ENCODE data around the gene KLF16.

The KLF16 gene

DNA sequence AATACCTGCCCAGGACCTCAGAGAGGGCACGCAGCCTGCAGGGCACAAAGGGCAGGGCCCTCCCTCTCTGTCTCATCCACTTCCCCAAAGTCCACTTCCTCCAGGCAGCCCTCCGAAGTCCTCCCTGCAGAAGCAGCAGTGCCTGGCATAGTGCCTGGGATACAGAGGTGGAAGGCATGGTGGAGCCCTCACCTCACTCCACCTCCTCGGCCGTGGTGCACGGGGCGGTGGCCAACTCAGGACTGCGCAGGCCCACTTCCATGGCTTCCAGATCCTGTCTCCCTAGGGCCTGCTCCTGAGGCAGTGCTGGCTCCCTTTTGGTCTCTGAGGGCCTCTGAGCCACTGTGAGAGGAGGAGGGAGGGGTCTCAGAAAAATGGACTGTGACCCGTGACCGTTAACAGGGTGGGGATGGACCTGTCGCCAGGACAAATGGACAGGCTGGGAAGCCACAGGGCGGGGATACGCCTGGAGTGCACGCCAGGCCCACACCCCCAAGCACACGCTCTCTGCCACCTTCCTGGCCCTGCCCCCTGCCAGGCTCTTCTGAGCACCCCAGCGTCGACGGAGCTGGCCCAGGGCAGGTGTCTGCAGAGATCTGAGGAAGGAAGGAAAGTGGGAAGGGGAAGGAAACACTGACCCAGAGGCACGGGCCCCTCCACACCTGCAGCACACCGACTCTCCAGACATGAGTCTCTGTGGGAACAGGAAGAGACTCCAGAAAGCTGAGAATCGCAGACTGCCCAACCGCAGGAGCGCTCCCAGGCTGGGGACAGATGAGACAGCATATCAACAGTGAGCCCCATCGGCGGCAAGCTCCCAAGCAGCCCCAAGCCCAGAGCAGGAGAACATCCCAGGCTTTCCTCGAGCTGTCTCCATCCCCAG lies 23.5 kb downstream of the KLF16 start:
- no peak for DNase-seq

DNA sequence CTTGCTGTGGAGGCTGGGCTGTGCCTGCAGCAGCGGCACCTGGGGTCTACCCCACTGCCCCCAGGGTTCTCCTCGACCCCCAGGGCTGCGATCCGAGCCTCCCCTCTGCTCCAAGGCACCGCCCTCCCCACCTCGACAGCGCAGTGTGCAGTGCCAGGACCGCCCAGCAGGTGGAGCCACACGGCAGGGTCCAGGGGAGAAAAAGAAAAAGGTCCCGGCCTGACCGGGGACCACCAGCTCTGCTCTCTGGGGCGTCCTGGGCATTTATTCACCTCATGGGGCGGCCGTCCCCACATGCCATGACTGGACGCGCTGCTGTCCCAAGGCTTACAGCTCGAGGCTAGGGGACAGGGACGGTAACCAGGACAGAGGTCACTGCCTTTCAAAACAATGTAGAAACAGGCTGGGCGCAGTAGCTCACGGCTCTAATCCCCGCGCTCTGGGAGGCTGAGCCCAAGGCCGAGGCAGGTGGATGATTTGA lies 25.7 kb downstream of the KLF16 start:
- peak; percentile 44 to 57 for DNase-seq

DNA sequence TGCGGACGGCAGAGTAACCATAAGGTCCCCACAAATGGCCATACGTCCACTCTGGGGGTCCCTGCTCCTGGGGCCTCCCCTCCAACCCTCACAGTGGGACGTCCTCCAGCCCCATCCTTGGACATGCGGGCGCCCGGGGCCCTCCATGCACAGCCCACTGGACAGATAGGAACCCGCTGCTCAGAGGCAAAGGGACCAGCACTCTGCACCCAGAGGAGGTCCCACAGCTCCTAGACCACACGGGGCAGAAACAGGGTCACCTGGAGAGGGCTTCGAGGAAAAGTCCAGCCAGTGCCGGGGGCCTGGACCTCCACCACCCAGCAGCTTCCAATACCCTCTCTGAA lies 26.2 kb downstream of the KLF16 start:
- DNase-seq: no peak

DNA sequence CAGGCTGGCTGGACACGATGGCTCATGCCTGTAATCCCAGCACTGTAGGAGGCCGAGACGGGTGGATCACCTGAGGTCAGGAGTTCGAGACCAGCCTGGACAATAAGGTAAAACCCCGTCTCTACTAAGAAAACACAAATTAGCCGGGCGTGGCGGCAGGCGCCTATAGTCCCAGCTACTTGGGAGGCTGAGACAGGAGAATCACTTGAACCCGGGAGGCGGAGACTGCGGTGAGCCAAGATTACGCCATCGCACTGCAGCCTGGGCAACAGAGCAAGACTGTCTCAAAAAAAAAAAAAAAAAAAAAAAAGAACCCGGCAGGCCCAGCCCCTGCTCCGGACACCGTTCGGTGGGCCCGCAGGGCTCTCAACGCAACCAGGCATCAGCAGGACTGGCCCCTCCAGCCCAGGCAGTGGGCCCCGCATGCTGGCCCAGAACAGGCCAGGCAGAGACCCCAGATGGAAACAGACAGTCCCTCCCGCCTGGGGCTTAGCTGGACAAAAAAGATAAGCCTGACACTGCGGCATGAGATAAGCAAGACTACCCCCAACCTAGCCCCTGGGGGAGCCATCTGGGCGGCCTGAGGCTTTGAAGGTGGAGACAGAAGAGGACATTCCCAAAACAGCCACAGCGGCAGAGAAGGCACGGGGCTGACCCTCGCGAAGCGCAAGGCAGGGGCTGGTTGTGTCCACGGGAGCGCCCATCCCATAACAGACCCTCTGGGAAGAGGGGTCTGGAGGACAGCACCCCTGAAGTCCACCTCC lies 26.7 kb downstream of the KLF16 start:
- DNase-seq: no peak

DNA sequence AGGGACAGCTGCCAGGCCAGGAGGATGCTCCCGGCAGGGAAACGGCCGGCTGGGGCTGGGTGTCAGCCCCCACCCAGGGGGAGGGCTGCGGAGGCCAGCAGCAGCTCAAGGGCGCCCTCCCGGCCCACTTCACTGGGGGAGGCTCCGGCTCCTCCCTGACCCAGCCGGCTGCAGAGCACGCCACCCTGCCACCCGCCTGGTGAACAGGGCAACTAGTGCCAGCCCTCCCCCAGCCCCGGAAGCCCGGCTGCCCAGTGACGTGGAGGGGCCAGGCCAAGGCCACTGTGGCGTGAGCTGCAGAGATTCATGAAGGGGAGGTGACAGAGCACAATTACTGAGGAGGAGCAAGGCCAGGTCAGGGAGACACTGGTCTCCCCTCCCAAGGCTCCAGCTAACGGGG lies 29.8 kb downstream of the KLF16 start:
- no peak for DNase-seq

DNA sequence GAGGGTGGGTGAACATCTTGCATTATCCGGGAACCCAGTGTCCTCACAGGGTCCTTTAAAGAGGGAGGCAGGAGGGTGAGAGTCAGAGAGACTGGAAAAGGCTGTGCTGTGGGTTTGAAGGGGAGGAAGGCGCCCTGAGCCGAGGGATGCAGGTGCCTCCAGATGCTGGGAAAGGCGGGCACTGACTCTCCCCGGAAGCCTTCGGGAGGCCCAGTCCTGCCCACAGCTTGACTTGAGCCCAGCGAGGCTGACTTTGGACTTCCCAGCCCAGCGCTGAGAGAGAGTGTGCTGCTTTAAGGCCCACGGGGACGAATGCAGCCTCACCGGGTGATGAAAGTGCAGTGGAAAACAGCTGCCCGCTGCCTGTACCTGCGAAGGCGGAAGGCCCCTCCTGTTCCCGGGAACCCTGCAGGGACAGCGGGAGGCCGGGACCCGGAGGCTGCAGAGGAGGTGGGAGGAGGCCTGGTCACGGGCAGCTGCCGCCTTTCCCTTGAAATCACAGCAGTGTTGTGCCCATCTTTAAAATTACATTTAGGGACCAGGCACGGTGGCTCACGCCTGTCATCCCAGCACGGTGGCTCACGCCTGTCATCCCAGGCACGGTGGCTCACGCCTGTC lies 31.2 kb downstream of the KLF16 start:
- no peak for DNase-seq

DNA sequence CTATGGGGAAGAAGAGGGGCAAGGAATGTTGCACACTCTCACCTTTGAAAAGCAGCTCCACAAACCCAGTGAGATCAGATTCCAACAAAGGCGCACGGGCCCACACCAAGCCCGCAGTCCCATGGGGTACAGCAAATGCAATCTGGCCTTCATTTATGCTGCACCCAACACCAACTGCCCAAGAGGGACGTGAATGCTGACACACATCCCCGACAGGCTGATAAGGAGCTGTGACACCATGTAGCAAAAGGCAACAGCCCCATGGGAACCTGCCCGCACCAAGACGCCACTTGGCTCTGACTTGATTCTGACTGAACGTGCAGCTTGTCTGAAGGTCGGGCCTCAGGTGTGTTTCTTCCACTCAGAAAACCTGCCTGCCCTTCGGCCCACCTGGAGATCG lies 32.4 kb downstream of the KLF16 start:
- DNase-seq: no peak

DNA sequence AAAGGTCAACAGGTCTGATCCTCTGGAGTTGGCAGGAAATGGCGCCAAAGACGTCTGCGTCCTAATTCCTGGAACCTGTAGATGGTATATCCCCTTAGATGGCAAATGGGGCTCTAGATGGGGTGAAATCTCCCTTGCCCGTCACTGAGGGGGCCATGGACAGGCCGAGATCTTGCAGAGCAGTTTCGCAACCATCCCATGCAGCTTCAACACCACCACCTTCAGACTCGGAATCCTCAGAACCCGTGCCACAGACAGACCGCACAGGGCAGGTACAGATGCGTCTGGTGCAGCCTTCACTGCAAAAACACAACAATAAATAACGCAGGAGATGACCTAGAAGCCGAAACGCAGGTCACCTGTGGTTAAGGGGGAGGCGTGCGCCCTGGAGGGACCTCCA lies 32.8 kb downstream of the KLF16 start:
- no peak for DNase-seq

DNA sequence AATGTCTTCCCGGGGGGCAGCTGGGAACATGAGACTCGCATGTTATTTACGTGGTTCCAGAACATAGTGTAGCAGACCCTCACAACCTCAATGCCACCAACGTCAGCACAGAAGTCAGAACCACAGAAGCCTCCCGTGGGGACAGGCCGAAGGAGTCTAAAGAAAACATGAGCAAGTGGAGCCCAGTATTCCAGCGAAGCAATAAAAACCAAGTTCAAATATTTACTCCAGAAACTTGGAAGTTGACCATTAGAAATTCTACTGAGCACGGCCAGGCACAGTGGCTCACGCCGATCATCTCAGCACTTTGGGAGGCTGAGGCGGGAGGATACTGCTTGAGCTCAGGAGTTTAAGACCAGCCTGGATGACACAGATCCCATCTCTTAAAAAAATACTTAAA lies 33.4 kb downstream of the KLF16 start:
- no peak for DNase-seq

DNA sequence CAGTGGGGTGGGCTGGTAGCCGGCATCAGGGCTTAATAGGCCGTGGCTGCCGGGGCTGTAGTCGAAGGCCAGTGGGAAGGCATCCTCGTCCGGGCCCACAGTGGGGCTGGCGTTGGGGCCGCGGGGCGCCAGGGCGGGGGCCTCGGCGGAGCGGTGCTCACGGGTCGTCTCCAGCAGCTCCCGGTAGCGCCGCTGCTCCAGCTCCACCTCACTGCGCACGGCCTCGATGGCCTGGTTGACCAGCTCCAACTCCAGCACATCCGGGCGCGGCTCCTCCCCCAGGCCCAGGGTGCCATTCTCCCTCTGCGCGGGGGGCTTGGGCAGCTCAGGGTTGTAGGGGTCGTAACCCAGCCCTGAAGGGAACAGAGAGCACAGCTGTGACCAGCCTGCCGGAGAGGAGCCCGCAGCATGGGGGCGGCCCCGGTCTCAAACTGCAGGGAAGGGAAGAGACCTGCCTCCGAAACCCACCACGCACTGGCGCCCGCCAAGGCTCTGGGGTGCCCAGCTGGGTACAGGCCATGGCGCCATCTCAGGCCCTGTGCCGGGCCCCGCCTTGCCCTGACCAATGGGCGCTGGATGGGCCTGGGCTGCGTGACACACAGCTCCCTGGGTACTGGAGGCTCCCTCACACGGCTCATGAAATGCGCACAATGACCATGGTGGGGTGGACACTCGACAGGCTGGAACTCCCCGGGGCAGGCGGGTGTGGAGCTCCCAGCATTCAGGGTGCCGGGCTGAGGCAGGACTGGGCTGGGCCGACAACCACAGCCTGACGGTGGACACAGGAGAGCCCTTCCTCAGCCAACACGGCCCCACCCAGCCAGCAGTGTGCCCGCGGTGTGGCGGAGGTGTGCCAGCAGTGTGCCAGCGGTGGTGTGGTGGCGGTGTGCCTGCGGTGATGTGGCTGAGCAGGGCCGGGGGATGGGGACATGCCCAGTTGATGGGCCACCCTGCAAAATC lies 34.8 kb downstream of the KLF16 start:
- DNase-seq: no peak

DNA sequence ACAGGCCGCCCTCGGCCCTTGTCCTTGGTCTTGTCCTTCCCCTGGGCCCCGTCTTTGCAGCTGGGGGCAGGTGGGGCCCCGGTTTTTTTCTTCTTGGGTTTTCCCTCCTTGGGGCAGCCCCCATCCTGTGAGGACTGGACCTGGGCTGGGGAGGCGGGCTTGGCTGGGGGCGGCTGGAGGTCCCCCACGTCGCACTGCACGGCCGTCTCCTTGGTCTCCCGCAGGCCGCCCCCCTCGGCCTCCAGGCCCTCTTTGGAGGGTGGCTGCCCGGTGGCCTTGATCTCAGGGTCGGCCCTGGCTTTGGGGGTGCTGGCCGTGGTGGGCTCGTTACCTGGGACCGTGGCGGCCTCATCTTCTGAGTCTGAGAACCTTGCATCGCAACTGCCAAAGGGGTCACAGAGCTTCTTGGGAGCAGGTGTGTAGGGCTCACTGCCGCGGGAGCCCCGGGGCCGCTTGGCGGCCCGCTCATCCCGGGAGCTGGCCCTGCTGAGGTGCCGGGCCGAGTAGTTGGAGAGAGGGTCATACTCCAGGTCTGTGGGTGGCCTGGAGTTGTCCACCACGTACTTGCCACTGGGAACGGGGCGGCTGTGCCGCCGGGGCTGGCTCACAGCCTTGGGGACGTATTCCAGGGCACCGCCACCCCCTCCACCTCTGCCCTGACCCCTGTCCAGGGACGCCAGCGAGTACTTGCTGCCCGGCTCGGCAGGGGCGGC lies 35.7 kb downstream of the KLF16 start:
- no peak for DNase-seq

DNA sequence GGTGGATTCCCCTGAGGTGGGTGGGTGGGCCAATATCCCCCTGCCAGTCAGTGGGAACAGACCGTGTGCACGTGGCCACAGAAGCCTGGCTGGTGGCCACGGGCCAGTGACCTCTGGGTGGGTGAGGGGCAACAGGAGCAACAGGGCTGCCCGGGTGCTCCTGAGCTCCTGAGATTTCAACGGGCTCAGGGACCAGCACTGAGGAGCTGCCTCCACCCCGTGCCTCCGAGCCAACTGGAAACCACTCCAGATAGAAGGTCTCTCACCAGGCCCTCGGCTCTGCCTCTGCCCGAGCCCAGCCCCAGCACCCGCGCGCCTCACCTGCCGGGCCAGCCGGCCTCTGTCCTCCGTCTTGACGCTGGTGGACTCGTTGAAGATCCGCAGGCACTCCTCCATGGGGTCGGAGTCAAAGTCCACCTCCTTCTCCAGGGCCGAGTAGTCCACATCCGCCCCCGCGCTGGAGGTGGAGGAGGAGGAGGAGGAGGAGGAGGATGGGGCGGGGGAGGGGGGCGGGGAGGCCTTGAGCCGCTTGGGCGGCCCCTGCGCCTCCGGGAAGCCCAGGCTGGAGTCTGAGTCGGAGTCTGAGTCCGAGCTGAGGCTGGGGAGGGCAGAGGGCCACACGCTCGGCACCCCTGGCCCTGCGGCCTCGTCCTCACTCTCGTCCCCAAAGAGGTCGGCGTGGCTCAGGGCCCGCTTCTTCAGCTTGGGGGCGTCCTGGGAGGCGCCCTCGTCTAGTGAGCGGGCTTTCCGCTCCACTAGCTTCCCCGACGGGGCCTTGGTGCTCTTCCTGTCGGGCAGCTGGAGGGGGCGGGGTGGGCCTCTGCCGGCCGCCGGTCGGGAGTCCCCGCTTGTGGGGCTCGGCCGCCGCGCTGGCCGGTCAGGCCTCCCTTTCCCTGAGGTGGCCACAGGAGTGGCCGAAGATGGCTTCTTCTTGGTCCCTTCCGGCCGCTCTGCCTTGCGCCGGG lies 36.5 kb downstream of the KLF16 start:
- DNase-seq: no peak

DNA sequence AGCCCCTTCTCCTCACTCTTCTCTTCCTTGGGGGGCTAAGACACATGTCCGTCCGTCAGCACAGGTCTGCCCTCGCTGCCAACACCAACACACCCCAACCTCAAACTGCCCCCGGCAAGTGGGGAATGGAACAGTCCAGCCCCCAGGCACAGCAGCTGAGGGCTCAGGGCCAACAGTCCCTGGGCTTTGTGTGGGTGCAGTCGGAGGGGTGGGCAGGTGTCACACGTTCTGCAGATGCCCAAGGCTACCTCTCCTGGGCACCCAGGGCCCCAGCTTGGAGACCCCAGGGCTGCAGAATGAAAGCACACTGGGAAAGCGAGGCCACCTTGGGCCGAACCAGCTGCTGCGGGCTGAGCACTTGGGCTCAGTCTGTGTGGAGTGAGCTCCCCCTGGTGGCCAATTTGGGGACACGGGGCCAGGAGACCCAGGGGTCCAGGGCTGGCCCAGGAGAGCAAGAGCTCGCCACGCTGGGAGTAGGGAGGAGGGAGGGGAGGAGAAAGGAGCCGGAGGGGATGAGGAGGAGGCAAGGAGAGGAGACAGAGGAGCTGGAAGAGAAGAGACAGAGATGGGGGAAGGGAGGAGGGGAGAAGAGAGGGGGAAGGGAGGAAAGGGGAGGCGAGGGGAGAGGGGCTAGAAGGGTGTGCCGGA lies 37.3 kb downstream of the KLF16 start:
- peak; percentile 73 to 75 for DNase-seq

DNA sequence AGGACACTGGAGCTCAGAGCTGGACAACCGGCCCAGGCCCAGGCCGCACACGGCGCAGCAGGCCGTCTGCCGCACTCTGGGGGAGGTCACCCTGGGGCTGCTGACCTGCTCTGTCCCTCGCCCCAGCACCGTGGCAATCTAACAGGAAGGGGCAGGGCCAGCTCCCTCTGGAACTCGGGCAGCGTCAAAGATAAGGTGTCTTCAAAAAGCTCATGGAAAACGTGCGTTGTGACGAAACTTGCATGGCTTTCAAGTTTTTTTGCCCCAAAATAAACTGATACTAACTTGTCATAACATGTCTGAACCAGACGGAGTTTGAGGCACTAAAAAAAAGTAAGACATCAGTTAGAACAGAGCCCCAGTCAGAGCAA lies 39.1 kb downstream of the KLF16 start:
- DNase-seq: no peak

DNA sequence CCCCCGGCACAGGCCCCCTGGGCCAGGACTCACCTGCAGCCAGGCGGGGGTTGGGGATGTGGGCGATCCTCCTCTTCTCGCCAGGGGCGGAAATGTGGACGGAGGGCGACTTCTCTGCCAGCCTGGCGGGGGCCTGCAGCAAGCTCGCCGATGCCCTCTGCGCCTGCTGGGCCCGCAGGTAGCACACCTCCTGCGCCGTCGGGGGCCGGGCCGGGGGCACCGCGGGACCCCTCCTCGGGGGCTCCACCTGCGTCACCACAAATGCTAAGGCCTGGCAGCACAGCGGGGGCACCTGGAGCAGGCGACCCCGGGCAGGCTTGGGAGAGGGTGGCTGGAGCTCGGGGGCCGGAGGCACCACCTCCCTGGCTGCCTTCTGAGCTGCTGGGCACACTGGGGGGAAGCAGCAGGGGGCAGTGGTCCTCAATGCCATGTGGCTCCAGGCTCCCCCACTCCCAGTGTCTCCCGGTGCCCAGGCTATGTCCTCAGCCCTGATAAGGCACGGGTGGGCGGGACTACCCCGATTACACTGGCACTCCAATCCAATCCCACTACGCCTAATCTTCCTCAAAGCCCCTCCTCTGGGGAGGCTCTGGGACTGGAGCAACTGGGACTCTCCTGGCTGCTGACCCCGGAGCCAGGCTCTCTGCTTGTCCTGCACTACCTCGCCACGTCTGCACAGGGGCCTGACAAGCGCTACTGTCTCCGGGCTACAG lies 39.7 kb downstream of the KLF16 start:
- no peak for DNase-seq

DNA sequence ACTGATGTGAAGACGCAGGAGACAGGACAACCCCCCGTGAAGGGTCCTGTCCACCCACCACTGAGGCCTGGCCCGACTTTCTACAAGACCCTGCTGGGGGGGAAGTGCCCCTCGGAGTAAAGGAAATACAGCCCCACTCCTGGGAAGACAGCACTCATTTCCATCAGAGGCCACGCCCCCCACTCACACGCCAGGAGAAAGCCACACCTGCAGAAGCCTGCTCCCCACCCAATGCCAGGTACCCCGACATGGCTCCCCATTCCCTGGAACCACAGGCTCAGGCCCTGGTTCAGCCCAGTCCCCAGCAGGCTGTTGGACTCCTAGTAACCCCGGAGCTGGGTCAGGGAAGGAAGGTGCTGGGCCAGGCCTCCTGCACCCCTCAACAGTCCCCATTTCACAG lies 40.4 kb downstream of the KLF16 start:
- no peak for DNase-seq

DNA sequence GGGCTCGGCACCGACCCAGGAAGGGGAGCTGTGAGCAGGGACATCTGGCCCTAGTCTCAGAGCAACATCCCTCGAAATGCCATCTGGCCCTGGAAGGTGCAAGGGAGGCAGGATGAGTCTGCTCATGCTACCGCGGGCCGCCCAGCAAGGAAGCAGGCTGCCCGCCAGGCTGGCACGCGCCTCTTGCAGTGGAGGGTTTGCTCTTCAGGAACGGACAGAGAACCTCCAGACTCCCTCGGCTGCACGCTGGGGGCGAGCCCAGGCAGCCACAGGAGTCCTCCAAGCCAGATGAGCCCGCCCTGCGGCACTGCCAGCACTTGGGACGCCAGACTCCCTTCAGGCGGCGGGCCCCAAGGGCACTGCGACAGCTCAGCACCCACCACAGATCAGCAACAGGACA lies 41.2 kb downstream of the KLF16 start:
- DNase-seq: no peak

DNA sequence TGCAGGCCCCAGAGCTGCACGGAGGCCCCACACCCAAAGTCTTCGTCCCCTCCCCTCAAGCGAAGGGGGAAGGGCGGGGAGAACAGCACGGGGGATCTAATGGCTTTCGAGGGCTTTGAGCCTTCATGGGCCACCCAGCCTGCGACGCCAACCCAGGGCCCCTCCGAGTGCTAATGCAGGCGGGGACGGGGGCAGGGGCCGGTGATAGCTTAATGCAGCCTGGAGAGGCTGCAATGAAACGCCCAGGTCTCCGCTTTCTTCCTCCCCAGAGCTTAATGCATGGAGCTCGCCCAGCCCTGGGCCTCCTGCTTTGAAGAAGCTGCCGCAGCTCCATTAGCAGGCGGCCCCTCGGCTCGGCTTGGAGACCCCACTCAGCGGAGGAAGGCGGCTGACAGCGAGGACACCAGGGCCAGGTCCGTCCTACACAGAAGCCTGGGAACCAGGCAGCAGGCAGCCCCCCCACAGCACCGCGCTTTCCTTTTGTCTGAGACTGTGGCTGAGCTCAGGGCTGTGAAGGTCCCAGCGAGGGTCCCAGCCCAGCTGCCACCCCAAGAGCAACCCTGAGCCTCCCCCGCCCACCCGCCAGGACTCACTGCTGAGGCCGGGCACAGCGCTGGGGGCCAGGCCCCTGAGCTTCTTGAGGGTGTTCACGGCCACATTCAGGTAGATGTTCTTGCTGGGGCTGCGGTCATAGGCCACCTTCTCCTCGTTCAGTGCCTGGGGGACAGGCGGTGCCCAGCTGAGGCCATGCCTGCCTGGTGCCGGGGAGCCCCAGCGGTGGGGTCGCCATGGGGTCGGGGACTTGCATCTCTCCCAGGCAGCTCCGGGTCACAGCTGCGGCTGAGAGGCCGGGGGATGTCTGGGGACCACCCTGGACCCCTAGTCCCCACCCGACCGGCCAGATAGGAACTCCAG lies 43.8 kb downstream of the KLF16 start:
- no peak for DNase-seq
